MM.1S (cell line): Measurements from ENCODE around the gene KRT74.

ENCODE experiments used
- DNase-seq: peaks from one replicate; pipeline ENCODE4 v3.0.0-alpha.2; 2015
- H2AFZ ChIP-seq: fragments of 300-600 bp; sonication (generic); 2 replicates; pipeline ENCODE4 v1.6.0; 2016; ENCODE audit warnings: antibody characterized with exemption, low read length
- H3F3A ChIP-seq: fragments of 300-600 bp; sonication (generic); 2 replicates; pipeline ENCODE4 v1.6.1; 2016; ENCODE audit warnings: mild to moderate bottlenecking, antibody characterized with exemption, low read length, moderate library complexity, mixed read lengths; ENCODE audit not compliant: insufficient read depth
- H3K27ac ChIP-seq: fragments of 300-600 bp; sonication (generic); 2 replicates; pipeline ENCODE4 v1.5.1; 2016; ENCODE audit warnings: mild to moderate bottlenecking, low read length
- H3K27me3 ChIP-seq: fragments of 300-600 bp; sonication (generic); replicated peaks from 2 replicates; pipeline ENCODE4 v1.6.0; 2016; ENCODE audit warnings: low read length; ENCODE audit not compliant: insufficient read depth
- H3K36me3 ChIP-seq: fragments of 300-600 bp; sonication (generic); replicated peaks from 2 replicates; pipeline ENCODE4 v1.6.1; 2016; ENCODE audit warnings: mild to moderate bottlenecking, low read length, mixed read lengths; ENCODE audit not compliant: insufficient read depth
- H3K4me1 ChIP-seq: fragments of 300-600 bp; sonication (generic); 2 replicates; pipeline ENCODE4 v1.6.1; 2016; ENCODE audit warnings: low read length, mixed read lengths
- H3K4me2 ChIP-seq: fragments of 300-600 bp; sonication (generic); 2 replicates; pipeline ENCODE4 v1.6.0; 2016; ENCODE audit warnings: low read depth, low read length
- H3K4me3 ChIP-seq: fragments of 300-600 bp; sonication (generic); 2 replicates; pipeline ENCODE4 v1.5.1; 2016; ENCODE audit warnings: low read length, mixed read lengths
- H3K79me2 ChIP-seq: fragments of 300-600 bp; sonication (generic); 2 replicates; pipeline ENCODE4 v1.6.1; 2016; ENCODE audit warnings: mixed run types, low read length, mixed read lengths
- H3K9ac ChIP-seq: fragments of 300-600 bp; sonication (generic); 2 replicates; pipeline ENCODE4 v1.6.1; 2016; ENCODE audit warnings: low read length, mixed read lengths
- H3K9me2 ChIP-seq: fragments of 300-600 bp; sonication (generic); replicated peaks from 2 replicates; pipeline ENCODE4 v1.6.1; 2016; ENCODE audit warnings: mild to moderate bottlenecking, low read length, mixed read lengths; ENCODE audit not compliant: insufficient read depth
- H3K9me3 ChIP-seq: fragments of 300-600 bp; sonication (generic); replicated peaks from 2 replicates; pipeline ENCODE4 v1.6.1; 2016; ENCODE audit warnings: mild to moderate bottlenecking, low read length, mixed read lengths; ENCODE audit not compliant: insufficient read depth
- H4K20me1 ChIP-seq: fragments of 300-600 bp; sonication (generic); 2 replicates; pipeline ENCODE4 v1.6.1; 2016; ENCODE audit warnings: mild to moderate bottlenecking, low read length, moderate library complexity, mixed read lengths; ENCODE audit not compliant: insufficient read depth
- CTCF ChIP-seq: fragments of 300-600 bp; sonication (generic); IDR thresholded peaks from 2 replicates; pipeline ENCODE4 v1.5.1; 2016; ENCODE audit warnings: antibody characterized with exemption, low read length, mixed read lengths
- EZH2 ChIP-seq: fragments of 300-600 bp; sonication (generic); optimal IDR thresholded peaks from 2 replicates; pipeline ENCODE3; 2017; ENCODE audit warnings: low read depth, mild to moderate bottlenecking, antibody characterized with exemption, low read length, mixed read lengths
- EZH2phosphoT487 ChIP-seq: fragments of 300-600 bp; sonication (generic); IDR thresholded peaks from 2 replicates; pipeline ENCODE4 v1.6.1; 2018; ENCODE audit warnings: antibody characterized with exemption, low read length

KRT74 gene

GRCh38 chr12:52575948-52576347 lies 2.3 kb upstream of the KRT74 start:
- Histone ChIP-seq H3K27me3 (peaks cover 92% of the 10 kb centered on the region), H3K4me2 (no peak overlapping the region), H3F3A (no peaks in the 10 kb centered on the region), H3K4me3 (no peak overlapping the region), H3K9me2 (no peaks in the 10 kb centered on the region), H4K20me1 (no peaks in the 10 kb centered on the region), H3K9me3 (no peaks in the 10 kb centered on the region), H3K79me2 (no peaks in the 10 kb centered on the region), H3K27ac (no peak overlapping the region), H3K9ac (no peak overlapping the region), H2AFZ (no peak overlapping the region), H3K36me3 (no peaks in the 10 kb centered on the region), H3K4me1 (no peaks in the 10 kb centered on the region)
- TF ChIP-seq EZH2phosphoT487 (no peak), EZH2 (no peak), CTCF (no peak)
- DNase-seq, result no peak

GRCh38 chr12:52575256-52575655 lies 1.6 kb upstream of the KRT74 start:
- H4K20me1 ChIP-seq, result no peaks in the 10 kb centered on the region
- no peaks in the 10 kb centered on the region for H3K4me1 ChIP-seq
- TF ChIP-seq EZH2phosphoT487 (no peak), CTCF (no peak), EZH2 (no peak)
- no peaks in the 10 kb centered on the region for H3K36me3 ChIP-seq
- H3K9me3 ChIP-seq, result no peaks in the 10 kb centered on the region
- H2AFZ ChIP-seq, result no peak overlapping the region
- H3K79me2 ChIP-seq, result no peaks in the 10 kb centered on the region
- H3K27me3 ChIP-seq, result peaks cover 92% of the 10 kb centered on the region
- H3K9ac ChIP-seq, result no peak overlapping the region
- DNase-seq, result no peak
- no peaks in the 10 kb centered on the region for H3K9me2 ChIP-seq
- H3K27ac ChIP-seq, result no peak overlapping the region
- no peak overlapping the region for H3K4me3 ChIP-seq
- H3F3A ChIP-seq, result no peaks in the 10 kb centered on the region
- no peak overlapping the region for H3K4me2 ChIP-seq

- no peak overlapping the region for H3K9ac ChIP-seq
- no peaks in the 10 kb centered on the region for H3K4me1 ChIP-seq
- H3F3A ChIP-seq, result no peaks in the 10 kb centered on the region
- no peak for DNase-seq
- no peaks in the 10 kb centered on the region for H4K20me1 ChIP-seq
- no peak overlapping the region for H3K4me3 ChIP-seq
- H3K9me3 ChIP-seq, result no peaks in the 10 kb centered on the region
- TF ChIP-seq CTCF, result no peak
- TF ChIP-seq EZH2, result no peak
- no peak for TF ChIP-seq EZH2phosphoT487
- no peaks in the 10 kb centered on the region for H3K9me2 ChIP-seq
- peaks cover 89% of the 10 kb centered on the region for H3K27me3 ChIP-seq
- no peaks in the 10 kb centered on the region for H3K79me2 ChIP-seq
- no peaks in the 10 kb centered on the region for H3K36me3 ChIP-seq
- no peak overlapping the region for H2AFZ ChIP-seq
- no peak overlapping the region for H3K27ac ChIP-seq
- no peak overlapping the region for H3K4me2 ChIP-seq
These were observed 337 bp downstream of the KRT74 start for GRCh38 chr12:52573306-52573705.

GRCh38 chr12:52570511-52570910 lies 3.1 kb downstream of the KRT74 start:
- Histone ChIP-seq H3K9me2 (no peaks in the 10 kb centered on the region), H3K27me3 (peaks cover 92% of the 10 kb centered on the region), H4K20me1 (no peaks in the 10 kb centered on the region), H3K9ac (no peak overlapping the region), H3K4me3 (no peak overlapping the region), H2AFZ (no peak overlapping the region), H3F3A (no peaks in the 10 kb centered on the region), H3K9me3 (no peaks in the 10 kb centered on the region), H3K27ac (no peak overlapping the region), H3K36me3 (no peaks in the 10 kb centered on the region), H3K4me1 (no peaks in the 10 kb centered on the region), H3K79me2 (no peaks in the 10 kb centered on the region), H3K4me2 (no peak overlapping the region)
- TF ChIP-seq EZH2 (no peak), EZH2phosphoT487 (no peak), CTCF (no peak)
- no peak for DNase-seq
